ENCODE data around the gene PPP3CA. TPM values are rescaled to one million over a fixed set of nuclear protein-coding genes. Genes with fewer than 3 reads are reported as not detected.

The PPP3CA gene
- total and polyA plus RNA-seq, 2 of the 13 experiments (the other 11 are each of a cell fraction or from before 2014, with no cell fraction given) = 4.8 to 13.2 TPM

DNA sequence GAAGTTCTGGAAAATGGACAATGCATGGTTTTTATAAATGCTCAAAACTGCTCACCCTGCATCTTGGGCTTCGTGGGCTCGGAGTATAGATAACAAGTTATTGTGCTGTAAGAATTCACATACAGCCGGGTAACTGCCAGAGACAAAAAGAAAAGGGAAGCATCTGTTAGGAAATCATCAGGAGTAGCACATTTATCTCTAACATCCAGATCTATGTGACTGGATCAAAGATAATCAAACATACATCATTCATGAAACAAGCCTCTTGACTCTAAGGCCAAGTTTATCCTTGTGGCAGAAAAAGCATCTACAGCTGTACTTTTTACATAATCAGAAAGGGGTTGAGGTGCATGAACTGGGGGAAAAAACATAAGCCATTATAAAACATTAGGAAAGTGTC is 264.2 kb downstream of the PPP3CA start:
- ChIA-PET CTCF (ENCODE audit: low intra/inter-chr PET ratio, low total read pairs) (no interaction called here), POLR2A (no interaction called here)
- Histone ChIP-seq H3K4me1 (ENCODE audit: insufficient read depth, low read length) (no peaks in the 10 kb centered on the region; the same call in 1 of the 2 replicates), H3K4me3 (replicated peaks in 1 of 3; ENCODE audit: insufficient read depth in 1 of 3, low read depth in 2 of 3, low read length in 3 of 3) (no peak overlapping the region), H3K27me3 (ENCODE audit: control insufficient read depth in 1 of 2, insufficient read depth in 2 of 2, low read length in 2 of 2) (no peaks in the 10 kb centered on the region), H3K9me3 (ENCODE audit: low read length) (no peaks in the 10 kb centered on the region), H2AFZ (ENCODE audit: low read length) (no peak overlapping the region), H3K9ac (ENCODE audit: insufficient read depth, low read depth, low read length) (no peak overlapping the region), H3K36me3 (replicated peaks in 1 of 2; ENCODE audit: control insufficient read depth in 1 of 2, insufficient read depth in 2 of 2, low read length in 2 of 2) (0 out of 5 replicates have a peak, but pooled peaks cover 1 to 2% of the 10 kb centered on the region in 2 experiments), H4K20me1 (ENCODE audit: insufficient read depth, low read length) (no peaks in the 10 kb centered on the region), H3K79me2 (ENCODE audit: insufficient read depth, low read length) (no peaks in the 10 kb centered on the region), H3K4me2 (ENCODE audit: low read depth, low read length) (no peak overlapping the region), H3K27ac (ENCODE audit: extremely low read length, insufficient read depth, low read length) (no peak overlapping the region)
- 98% methylated on average over 3 of the region's 3 CpGs for WGBS (ENCODE audit: low lambda C conversion rate)
- BruUV-seq (replicated peaks) = no TSS peak
- in situ Hi-C loops (cut with HindIII; ENCODE audit: extremely low pct_ligation_motif_present, low pct_unique_long_range_greater_than_20kb) = no loop called here
- DNase-seq (ENCODE audit: low spot score) = no peak
- intact Hi-C loops (cut with micrococcal nuclease; ENCODE audit: unreplicated experiment) = no loop called here
- ATAC-seq = no peak
- FAIRE-seq = no peak
- TF ChIP-seq ZNF354B (CRISPR knock-in tag; IDR thresholded peaks at IDR 0.05) (no peak), FOXK1 (CRISPR knock-in tag; IDR thresholded peaks at IDR 0.05; ENCODE audit: borderline replicate concordance, low read depth) (no peak), ZNF790 (CRISPR knock-in tag; IDR thresholded peaks at IDR 0.05; ENCODE audit: borderline replicate concordance) (no peak), ZNF180 (CRISPR knock-in tag; IDR thresholded peaks at IDR 0.05; ENCODE audit: borderline replicate concordance, low read depth) (no peak), ZNF605 (CRISPR knock-in tag; IDR thresholded peaks at IDR 0.05) (no peak), HMGA1 (CRISPR knock-in tag; conservative IDR thresholded peaks at IDR 0.05) (no peak), GZF1 (CRISPR knock-in tag; IDR thresholded peaks at IDR 0.05) (no peak), NFIB (CRISPR knock-in tag; IDR thresholded peaks at IDR 0.05; ENCODE audit: borderline replicate concordance) (no peak), JUN (CRISPR knock-in tag; IDR thresholded peaks at IDR 0.05) (no peak), REL (CRISPR knock-in tag; conservative IDR thresholded peaks at IDR 0.05) (no peak), ZIK1 (CRISPR knock-in tag; IDR thresholded peaks at IDR 0.05; ENCODE audit: borderline replicate concordance, low read depth) (no peak)
- TF ChIP-seq, protein P1, sequence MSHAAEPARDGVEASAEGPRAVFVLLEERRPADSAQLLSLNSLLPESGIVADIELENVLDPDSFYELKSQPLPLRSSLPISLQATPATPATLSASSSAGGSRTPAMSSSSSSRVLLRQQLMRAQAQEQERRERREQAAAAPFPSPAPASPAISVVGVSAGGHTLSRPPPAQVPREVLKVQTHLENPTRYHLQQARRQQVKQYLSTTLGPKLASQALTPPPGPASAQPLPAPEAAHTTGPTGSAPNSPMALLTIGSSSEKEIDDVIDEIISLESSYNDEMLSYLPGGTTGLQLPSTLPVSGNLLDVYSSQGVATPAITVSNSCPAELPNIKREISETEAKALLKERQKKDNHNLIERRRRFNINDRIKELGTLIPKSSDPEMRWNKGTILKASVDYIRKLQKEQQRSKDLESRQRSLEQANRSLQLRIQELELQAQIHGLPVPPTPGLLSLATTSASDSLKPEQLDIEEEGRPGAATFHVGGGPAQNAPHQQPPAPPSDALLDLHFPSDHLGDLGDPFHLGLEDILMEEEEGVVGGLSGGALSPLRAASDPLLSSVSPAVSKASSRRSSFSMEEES (CRISPR knock-in tag; IDR thresholded peaks at IDR 0.05) = no peak
- TF ChIP-seq, protein P2, sequence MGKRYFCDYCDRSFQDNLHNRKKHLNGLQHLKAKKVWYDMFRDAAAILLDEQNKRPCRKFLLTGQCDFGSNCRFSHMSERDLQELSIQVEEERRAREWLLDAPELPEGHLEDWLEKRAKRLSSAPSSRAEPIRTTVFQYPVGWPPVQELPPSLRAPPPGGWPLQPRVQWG (CRISPR knock-in tag; IDR thresholded peaks at IDR 0.05; ENCODE audit: borderline replicate concordance, low read depth) = no peak
- TF ChIP-seq, protein P3, sequence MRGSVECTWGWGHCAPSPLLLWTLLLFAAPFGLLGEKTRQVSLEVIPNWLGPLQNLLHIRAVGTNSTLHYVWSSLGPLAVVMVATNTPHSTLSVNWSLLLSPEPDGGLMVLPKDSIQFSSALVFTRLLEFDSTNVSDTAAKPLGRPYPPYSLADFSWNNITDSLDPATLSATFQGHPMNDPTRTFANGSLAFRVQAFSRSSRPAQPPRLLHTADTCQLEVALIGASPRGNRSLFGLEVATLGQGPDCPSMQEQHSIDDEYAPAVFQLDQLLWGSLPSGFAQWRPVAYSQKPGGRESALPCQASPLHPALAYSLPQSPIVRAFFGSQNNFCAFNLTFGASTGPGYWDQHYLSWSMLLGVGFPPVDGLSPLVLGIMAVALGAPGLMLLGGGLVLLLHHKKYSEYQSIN (CRISPR knock-in tag; IDR thresholded peaks at IDR 0.05; ENCODE audit: borderline replicate concordance) = no peak
- TF ChIP-seq, protein P4, sequence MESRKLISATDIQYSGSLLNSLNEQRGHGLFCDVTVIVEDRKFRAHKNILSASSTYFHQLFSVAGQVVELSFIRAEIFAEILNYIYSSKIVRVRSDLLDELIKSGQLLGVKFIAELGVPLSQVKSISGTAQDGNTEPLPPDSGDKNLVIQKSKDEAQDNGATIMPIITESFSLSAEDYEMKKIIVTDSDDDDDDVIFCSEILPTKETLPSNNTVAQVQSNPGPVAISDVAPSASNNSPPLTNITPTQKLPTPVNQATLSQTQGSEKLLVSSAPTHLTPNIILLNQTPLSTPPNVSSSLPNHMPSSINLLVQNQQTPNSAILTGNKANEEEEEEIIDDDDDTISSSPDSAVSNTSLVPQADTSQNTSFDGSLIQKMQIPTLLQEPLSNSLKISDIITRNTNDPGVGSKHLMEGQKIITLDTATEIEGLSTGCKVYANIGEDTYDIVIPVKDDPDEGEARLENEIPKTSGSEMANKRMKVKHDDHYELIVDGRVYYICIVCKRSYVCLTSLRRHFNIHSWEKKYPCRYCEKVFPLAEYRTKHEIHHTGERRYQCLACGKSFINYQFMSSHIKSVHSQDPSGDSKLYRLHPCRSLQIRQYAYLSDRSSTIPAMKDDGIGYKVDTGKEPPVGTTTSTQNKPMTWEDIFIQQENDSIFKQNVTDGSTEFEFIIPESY (CRISPR knock-in tag; IDR thresholded peaks at IDR 0.05) = no peak
